HG02943 (cell line): ENCODE data around the gene SHMT1.
"Not testable (repeated sequence)": the region's sequence is repeated elsewhere in the genome, so short reads cannot be mapped to it uniquely, and the experiment has no call there.

Experiments used
- ATAC-seq: cut with Tn5 transposase; IDR thresholded peaks from one replicate; pipeline ENCODE4 v1.9.1; 2021; ENCODE audit warnings: mild to moderate bottlenecking, low read depth, moderate library complexity; ENCODE audit not compliant: unreplicated experiment

Gene SHMT1

DNA sequence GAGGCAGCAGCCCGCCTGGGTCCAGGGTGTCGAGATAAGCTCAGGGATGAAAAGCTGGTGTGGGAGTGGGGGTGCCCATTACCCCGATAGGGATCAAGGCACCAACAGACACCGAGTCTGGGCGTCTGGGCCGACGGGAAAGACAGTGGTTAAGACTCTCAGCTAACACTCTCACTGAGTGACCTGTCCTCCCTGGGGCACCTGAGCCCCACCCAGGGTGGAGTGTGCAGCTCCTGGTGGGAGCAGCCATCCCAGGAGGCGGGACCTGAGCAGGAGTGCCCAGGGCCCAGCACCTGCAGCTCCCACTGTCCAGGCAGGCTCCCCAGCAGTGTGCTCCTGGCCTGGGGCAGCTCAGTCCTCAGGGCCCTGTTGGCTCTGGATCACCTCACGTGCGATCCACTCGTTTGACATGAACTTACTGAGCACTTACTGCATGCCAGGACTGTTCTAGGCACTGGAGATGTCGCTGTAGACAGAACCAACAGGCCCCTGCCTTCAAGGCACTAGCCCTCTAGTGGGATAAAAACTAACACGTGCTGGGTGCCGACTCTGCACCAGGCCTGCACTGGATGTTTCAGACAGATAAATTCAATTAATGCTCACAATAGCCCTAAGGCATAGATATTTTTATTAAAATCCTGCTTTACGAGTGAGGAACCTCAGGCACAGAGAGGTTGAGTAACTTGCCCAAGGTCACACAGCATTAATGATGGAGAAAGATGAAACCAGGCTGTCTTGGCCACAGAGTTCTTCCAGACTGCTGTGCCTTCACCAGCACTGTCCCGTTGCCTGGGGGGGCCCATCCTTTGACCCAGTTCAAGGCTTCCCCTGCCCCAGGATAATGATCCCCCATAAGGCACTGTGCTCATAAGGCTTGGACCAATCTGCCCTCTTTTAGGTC lies 16.1 kb upstream of the SHMT1 start:
- no peak for ATAC-seq

DNA sequence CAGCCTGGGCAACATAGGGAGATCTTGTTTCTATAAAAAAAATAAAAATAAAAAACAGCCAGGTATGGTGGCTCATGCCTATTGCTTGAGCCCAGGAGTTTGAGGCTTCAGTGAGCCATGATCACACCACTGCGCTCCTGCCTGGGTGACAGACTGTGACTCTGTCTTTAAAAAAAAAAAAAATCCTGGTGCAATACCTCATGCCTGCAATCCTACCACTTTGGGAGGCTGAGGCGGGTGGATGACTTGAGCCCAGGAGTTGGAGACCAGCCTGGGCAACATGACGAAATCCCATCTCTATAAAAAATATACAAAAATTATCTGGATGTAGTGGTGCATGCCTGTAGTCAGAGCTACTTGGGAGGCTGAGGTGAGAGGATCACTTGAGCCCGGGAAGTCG lies 15.3 kb upstream of the SHMT1 start:
- ATAC-seq, result not testable (repeated sequence)

DNA sequence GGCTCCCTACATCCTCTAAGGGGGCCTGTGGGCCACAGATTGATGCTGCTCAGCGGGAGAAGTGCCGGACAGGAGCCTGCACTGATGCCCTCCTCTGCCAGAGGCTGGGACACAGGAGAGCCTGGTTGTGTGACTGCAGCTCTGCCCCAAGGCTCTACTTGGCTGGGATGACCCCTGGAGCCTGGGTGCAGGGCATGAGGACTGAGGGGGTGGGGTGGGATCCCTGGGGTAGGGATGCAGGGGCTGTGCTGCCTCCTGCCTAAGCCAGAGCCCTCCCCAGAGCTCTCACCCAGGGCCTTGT lies 14.8 kb upstream of the SHMT1 start:
- no peak for ATAC-seq

DNA sequence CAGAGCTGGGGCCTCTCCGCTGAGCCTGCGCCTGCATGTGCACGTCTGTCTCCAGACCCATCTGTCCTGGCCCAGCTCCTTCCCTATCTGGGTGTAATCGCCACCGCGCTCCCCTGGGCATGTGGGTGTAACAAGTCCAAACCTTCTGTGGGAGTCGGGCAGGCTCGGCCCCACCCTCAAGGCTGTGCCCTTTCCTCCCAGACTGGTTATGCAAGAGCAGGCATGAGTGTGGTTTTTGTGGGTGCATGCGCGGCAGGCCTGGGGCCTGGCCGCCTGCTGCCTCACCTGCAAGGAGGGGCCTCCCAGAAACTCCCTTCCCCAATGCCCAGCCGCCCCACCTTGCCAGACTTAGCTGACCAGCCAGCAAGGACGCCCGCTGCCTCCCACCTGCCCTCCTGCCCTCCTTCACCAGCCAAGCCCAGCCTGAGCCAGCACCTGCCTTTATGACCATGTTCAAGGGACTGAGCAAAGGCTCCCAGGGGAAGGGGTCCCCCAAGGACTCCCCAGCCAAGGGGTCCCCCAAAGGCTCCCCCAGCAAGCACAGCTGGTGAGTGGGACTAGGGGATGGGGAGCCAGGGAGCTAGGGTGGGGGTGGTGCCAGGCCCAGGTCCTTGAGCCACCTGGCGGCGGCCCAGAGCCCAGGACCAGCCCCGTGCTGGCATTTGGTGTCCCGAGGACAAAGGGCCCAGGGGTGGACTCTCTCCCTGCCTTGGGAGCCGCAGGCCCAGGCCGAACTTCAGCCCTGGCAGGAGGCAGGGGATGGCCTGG lies 14.3 kb upstream of the SHMT1 start, which contains the start of gene EVPLL:
Gene EVPLL (plus strand): TSS at position 342 of the 768 bp plus-strand sequence. CDS start 3,160 bp downstream, outside the sequence.
- no peak for ATAC-seq

DNA sequence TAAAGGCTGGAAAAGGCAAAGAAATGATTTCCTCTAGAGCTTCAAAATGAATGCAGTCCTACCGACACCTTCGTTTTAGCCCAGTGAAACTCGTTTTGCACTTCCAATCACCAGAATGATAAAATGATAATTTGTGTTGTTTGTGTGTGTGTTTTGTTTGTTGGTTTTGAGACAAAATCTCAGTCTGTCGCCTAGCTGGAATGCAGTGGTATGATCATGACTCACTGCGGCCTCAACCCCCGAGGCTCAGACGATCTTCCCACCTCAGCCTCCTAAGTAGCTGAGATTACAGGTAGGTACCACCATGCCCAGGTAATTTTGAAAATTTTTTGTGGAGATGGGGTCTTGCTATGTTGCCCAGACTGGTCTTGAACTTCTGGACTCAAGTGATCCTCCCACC lies 10.9 kb upstream of the SHMT1 start:
- ATAC-seq, result no peak

DNA sequence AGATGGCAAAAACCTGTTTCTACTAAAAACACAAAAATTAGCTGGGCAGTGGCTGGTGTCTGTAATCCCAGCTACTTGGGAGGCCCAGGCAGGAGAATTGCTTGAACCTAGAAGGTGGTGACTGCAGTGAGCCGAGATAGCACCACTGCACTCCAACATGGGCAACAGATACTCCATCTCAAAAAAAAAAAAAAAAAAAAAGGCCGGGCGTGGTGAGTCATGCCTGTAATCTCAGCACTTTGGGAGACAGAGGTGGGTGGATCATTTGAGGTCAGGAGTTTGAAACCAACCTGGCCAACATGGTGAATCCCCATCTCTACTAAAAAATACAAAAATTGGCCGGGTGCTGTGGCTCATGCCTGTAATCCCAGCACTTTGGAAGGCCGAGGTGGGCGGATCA lies 9.8 kb upstream of the SHMT1 start:
- not testable (repeated sequence) for ATAC-seq

DNA sequence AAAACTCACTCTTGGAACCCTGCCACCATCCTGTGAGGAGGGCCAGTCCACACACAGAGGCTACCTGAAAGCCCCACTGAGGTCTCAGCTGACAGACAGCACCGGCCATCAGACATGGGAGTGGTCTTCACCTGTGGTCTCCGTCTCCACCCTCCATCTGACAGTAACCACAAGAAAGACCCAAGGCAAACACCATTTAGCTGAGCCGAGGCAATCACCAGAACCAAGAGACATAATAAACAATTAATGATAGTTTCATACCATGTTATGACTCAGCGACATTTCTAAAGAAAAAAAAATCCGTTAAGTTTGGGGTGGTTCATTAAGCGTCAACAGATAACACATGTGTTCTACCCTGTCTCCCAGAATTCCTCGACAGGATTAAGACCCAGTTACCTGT lies 8.1 kb upstream of the SHMT1 start:
- no peak for ATAC-seq

DNA sequence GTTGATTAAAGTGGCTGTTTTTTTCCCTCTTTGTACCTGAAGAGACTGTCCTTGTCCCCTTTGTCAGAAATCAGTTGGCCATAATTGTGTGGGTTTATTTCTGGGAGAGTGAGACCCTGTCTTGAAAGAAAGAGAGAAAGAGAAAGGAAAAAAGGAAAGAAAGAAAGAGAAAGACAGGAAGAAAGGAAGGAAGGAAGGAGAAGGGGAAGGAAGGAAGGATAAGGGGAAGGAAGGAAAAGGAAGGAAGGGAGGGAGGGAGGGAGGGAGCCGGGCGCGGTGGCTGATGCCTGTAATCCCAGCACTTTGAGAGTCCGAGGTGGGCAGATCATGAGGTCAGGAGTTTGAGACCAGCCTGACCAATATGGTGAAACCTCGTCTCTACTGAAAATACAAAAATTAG lies 7.4 kb upstream of the SHMT1 start:
- ATAC-seq, result no peak

DNA sequence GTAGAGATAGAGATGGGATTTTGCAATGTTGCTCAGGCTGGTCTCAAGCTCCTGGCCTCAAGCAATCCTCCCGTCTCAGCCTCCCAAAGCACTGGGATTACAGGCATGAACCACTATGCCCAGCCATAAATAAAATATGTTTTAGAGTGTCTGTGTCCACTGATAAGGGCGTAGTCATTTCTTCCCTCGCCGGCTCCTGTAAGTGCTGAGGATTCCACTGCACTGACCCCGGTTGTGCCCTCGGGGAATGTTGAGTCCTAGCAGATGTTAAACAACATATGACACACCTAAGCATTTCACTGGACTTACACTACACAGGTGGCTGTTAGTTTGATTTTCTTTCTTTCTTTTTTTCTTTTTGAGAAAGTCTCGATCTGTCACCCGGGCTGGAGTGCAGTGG lies 5.6 kb upstream of the SHMT1 start:
- no peak for ATAC-seq

DNA sequence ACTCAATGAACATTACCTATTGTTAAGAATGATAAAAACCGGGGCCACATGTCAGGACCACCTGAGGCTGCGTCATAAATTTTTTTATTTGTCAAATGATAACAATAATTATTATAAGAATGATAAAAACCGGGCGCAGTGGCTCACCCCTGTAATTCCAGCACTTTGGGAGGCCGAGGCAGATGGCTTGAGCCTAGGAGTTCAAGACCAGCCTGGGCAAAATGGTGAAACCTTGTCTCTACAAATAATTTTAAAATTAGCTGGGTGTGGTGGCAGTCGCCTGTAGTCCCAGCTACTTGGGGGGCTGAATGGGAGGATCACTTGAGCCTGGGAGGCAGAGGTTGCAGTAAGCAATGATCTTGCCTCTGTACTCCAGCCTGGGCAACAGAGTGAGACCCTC lies 816 bp upstream of the SHMT1 start:
- ATAC-seq, result no peak

DNA sequence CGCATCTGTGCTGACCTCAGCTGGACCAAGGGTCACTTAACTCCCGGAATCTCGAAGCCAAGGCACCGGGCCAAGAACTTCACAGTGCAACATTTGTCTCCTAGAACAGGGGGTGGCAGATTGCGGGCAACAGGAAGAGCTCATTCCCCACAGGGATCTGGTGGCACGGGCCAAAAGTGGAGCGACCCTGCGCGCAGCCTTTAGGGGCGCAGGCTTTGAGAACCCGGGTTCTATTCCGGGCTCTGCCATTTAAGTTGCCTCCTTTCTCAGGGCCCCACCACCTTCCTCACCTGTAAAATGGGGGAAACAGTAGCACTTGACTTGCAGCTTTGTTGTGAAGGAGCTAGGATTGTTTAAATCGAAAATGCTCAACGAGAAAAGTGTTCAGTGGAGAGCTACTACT lies 651 bp downstream of the SHMT1 start:
- ATAC-seq, result no peak

DNA sequence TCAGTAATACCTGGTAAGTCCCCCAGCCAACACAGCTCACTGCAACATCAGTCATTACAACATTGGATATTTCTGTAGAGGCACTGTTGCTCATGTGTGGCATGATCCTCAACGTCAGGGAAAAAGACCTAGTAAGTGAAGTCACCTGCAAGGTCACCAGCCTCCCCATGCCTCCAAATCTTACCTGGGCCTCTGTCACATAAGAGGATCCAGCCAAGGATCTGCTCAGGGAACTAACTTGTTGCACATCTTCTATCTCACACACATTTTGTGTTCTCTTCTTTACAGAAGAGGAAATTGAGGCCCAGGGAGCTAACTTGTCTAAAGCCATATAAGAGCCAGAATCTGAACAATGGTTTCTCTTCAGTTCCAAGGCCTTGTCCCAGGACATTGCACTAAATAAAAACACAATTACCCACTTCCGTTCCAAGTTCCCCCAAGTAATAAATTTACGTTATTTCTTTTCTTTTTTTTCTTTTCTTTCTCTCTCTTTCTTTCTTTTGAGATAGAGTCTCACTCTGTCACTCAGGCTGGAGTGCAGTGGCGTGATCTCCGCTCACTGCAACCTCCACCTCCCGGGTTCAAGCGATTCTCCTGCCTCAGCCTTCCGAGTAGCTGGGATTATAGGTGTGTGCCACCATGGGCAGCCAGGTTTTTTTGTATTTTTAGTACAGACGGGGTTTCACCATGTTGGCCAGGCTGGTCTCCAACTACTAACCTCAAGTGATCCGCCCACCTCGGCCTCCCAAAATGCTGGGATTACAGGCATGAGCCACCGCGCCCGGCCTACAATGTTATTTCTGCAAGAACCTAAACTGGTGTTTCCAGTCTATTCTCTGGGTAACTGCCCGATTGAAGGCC lies 1.3 kb downstream of the SHMT1 start:
- ATAC-seq, result no peak

DNA sequence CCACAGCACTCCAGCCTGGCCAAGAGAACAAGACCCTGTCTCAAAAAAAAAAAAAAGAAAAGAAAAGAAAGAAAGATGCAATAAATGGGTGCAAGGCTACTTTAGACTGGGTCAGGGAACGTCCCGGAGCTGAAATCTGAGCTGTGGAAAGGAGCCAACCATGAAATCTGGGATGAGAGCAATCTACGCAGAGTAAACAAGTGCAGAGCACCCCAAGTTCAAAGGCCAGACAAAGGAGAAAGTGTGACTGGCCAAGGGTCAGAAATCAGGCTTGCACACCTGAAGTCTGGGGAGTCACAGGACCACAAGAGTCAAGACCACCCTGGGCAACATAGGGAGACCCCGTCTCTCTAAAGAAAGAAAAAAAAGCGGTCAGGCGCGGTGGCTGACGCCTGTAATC lies 2.8 kb downstream of the SHMT1 start:
- no peak for ATAC-seq

DNA sequence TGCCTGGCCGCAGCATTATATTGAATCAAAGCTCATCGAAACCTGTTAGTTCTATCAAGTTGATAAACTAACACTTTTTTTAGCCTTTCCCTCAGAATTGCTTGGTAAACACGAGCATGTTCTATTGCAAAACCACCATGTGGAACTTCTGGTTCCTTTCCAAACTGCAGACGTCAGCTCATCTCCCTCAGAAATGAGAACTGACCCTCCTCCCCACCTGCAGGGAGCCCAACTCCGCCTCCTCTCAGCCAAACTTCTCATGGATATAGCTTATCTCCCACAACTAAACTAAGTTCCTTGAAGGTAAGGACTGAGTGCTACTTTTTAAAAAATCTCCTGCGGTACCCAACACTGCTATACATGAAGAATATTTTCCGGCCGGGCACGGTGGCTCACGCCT lies 6.7 kb downstream of the SHMT1 start:
- ATAC-seq, result no peak

DNA sequence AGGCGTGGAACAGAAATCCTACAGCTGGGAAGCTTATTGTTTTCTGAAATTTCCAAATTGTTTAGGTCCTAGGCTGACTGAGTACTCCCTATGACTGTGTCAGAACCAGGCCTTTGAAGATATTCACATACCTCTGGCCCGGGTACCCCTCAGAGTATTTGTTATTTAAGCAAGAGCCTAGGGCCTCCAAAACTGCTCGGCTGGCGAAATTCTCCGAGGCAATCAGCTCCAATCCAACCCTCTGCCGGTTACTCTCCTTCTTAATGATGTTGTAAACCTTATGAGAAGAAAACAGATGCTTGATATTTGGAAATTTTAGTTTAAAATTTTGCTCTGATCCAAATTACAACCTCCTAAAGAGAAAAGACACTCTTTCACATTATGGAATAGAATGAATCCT lies 9.8 kb downstream of the SHMT1 start:
- ATAC-seq, result no peak

DNA sequence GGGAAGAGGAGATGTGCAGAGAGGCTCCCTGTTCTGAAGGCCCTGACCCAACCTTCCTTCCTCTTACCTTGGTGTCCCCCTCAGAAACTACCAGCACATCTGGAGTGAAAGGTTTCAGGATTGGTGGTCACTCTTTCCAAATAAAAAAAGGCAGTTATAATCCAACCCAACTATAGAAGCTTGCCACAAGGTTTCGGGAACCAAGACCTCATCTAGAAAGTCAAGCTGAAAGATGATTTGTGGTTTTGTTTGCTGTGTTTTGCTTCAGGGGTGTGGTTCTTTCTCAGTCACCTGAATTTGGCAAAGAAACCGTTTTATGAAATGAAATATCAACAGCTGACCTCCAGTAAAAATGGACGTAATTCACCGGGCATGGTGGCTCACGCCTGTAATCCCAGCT lies 19.3 kb downstream of the SHMT1 start:
- no peak for ATAC-seq

DNA sequence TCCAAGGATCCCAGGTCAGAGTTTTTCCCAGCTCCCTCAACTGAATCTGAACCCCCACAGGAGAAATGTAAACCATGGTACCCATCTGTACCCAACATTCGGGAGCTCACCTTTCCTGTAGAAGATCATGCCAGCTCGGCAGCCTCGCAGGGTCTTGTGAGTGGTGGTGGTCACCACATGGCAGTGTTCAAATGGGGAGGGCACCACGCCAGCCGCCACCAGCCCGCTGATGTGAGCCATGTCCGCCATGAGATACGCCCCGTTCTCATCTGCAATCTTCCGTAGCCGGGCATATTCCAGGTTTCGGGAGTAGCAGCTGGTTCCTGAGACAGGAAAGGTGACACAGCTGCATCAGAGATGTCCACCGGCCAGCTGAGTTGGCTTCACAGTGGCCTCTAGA lies 23.4 kb downstream of the SHMT1 start:
- no peak for ATAC-seq

DNA sequence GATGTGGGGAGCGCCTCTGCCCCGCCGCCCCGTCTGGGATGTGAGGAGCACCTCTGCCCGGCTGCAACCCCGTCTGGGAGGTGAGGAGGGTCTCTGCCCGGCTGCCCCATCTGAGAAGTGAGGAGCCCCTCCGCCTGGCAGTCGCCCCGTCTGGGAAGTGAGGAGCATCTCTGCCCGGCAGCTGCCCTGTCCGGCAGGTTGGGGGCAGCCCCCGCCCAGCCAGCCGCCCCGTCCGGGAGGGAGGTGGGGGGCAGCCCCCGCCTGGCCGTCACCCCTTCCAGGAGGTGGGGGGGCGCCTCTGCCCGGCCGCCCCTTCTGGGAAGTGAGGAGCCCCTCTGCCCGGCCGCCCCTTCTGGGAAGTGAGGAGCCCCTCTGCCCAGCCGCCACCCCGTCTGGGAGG lies 25.2 kb downstream of the SHMT1 start:
- not testable (repeated sequence) for ATAC-seq

DNA sequence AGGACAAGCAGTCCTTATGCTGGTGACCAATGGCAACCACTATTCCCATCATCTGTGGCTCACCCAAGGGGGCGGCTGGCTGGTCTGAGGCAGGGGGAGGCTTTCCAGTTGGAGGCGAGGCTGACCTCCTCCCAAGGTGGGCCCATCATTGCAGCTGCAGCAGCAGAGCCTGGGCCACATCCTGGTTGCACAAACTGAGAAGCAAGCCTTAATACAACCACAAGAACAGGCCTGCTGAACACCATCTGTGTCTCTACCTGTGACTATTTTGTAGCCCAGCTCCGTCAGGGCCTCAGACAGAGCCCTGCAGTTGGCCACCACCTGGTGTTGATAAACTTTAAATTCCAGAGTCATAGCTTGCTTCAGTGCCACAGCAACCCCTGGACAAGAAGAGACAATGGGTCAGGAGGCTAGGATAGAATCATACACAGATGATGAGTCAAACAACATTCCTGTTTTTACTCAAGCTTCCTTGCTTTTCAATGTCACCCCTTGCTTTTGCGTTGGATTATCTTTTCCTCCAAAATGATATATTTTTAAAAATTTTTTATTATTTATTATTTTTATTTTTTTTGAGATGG lies 30.4 kb downstream of the SHMT1 start:
- ATAC-seq, result no peak

DNA sequence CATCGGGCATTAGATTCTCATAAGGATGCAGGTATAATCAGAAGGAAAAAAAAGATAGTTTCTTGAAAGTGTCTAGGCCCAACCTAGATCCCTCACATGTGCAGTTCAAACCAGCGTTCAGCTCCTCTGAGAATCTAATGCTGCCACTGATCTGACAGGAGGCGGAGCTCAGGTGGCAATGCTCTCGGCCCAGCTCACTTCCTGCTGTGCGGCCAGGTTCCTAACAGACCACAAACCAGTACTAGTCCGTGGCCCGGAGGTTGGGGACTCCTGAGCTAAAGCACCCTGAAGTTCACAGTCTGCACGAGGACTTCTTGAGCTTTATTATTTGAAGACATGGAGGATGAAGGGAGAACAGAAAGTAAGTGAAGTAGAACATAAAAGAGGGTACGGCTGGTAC lies 31.5 kb downstream of the SHMT1 start:
- no peak for ATAC-seq
